Measurements from ENCODE around the gene PACS2.

Gene PACS2

DNA sequence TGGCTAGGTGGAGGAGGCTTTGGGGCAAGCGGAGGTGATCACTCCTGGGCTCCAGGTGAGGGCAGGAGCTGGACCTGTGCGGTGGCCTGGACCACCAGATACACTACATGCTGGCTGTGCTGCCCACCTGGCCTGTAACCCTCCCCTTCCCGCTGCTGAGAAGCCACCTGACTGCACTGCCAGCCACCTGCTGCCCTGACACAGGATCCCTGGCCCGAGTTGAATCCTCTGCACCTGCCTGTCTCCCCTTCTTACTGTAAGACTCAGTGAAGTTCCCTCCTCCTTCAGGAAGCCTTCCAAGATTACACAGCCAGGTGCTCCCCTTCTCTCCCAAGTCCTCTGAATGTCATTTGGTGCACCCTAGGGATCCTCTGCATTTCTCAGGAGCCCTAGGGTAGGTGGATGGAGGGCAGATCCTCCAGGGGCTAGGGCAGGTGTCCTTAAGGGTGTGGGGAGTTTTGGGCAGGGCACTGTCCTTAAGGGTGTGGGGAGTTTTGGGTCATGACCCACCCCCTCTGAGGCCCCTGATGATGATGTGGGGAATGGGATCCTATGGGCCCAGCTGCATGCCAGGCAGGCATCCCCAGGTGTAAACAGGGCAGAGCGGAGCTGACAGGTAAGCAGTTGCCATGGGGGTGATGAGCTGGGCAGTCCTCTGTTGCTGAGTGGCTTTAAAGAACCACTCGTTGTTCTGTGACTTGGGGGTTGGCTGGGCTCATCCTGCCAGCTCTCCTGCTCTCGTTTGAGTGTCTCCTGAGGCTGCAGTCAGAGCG is 98.4 kb downstream of the PACS2 start:
- TF ChIP-seq, protein P1, sequence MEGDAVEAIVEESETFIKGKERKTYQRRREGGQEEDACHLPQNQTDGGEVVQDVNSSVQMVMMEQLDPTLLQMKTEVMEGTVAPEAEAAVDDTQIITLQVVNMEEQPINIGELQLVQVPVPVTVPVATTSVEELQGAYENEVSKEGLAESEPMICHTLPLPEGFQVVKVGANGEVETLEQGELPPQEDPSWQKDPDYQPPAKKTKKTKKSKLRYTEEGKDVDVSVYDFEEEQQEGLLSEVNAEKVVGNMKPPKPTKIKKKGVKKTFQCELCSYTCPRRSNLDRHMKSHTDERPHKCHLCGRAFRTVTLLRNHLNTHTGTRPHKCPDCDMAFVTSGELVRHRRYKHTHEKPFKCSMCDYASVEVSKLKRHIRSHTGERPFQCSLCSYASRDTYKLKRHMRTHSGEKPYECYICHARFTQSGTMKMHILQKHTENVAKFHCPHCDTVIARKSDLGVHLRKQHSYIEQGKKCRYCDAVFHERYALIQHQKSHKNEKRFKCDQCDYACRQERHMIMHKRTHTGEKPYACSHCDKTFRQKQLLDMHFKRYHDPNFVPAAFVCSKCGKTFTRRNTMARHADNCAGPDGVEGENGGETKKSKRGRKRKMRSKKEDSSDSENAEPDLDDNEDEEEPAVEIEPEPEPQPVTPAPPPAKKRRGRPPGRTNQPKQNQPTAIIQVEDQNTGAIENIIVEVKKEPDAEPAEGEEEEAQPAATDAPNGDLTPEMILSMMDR (IDR thresholded peaks at IDR 0.05; ENCODE audit: insufficient read depth, low read length, missing control alignments), result no peak
- ChIA-PET CTCF (interaction anchor here (1.1 to 1.9 kb wide), 3 partner anchors 10 to 77 kb away, joined by 3 to 9 read pairs (median 3); no protein-coding TSS in a partner anchor), POLR2A (no interaction called here)
- DNase-seq (ENCODE audit: low read depth, low spot score), result no peak
- H3K4me3 ChIP-seq (ENCODE audit: low read depth, low read length), result no peak overlapping the region

DNA sequence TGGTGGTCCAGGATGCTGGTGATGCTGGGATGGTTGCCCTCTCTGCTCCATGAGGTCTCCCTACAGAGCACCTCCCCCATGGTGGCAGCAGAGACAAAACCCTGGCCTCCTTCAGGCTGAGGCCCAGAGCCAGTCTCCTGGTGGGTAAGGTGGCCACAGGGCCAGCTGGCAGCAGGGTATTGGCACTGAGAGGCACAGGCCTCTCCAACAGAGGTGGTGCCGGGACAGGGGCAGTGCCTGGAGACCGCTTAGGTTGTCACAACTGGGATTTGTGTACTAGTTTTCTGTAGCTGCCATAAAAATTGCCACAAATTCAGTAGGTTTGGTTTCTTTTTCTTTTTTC is 99.0 kb downstream of the PACS2 start:
- TF ChIP-seq, protein P1 (IDR thresholded peaks at IDR 0.05; ENCODE audit: insufficient read depth, low read length, missing control alignments), result no peak
- ChIA-PET POLR2A (no interaction called here), CTCF (interaction anchor here (1.1 to 1.9 kb wide), 3 partner anchors 10 to 76 kb away, joined by 3 to 9 read pairs (median 3); no protein-coding TSS in a partner anchor)
- no peak for DNase-seq (ENCODE audit: low read depth, low spot score)
- H3K4me3 ChIP-seq (ENCODE audit: low read depth, low read length), result no peak overlapping the region

DNA sequence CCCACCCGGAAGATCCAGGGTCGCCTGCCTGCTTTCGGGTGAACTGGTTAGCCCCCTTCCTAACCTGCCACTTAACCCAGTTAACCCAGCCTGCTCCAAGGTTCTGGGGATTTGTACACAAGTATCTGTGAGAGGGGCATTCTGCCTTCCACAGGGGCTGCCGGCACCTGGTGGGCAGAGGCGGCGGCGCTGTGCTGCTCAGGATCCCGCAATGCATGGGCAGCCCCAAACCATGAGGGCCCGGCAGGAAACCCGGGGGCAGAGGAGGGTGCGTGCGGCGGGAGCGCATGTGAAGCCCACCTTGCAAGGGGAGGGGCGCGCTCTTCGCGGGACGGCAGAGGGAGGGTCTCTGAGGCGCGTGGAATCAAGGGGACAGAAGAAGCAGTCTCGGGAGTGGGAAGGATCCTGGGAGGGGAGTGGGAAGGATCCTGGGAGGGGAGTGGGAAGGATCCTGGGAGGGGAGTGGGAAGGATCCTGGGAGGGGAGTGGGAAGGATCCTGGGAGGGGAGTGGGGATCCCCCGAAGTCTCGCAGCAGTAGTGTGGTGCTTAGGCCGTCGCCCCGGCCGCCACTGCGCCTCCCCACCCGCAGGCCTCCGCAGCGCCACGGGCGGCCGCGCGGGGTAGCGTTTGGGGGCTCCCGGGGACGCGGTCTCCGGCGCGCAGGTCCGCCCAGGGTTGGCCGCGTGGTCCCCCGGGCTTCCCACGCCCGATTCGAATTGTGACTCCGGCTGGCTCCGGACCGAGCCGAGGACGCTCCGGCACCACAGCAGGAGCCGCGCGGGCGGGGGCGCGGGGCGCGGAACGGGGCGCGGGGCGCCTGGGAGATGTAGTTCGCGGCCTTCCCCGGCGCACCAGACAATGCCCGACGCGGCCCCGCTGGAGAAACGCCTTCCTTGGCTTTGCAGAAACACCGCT is 100.2 kb downstream of the PACS2 start:
- CTCF ChIA-PET, result interaction anchor here (0.7 to 2.4 kb wide), 10 partner anchors 8 to 75 kb away, joined by 3 to 12 read pairs (median 3); partner anchors contain the start of gene TEX22
- TF ChIP-seq, protein P1 (IDR thresholded peaks at IDR 0.05; ENCODE audit: insufficient read depth, low read length, missing control alignments), result peak; percentile 66
- H3K4me3 ChIP-seq (ENCODE audit: low read depth, low read length), result peak overlapping the region; percentile 52
- POLR2A ChIA-PET, result no interaction called here
- no peak for DNase-seq (ENCODE audit: low read depth, low spot score)

DNA sequence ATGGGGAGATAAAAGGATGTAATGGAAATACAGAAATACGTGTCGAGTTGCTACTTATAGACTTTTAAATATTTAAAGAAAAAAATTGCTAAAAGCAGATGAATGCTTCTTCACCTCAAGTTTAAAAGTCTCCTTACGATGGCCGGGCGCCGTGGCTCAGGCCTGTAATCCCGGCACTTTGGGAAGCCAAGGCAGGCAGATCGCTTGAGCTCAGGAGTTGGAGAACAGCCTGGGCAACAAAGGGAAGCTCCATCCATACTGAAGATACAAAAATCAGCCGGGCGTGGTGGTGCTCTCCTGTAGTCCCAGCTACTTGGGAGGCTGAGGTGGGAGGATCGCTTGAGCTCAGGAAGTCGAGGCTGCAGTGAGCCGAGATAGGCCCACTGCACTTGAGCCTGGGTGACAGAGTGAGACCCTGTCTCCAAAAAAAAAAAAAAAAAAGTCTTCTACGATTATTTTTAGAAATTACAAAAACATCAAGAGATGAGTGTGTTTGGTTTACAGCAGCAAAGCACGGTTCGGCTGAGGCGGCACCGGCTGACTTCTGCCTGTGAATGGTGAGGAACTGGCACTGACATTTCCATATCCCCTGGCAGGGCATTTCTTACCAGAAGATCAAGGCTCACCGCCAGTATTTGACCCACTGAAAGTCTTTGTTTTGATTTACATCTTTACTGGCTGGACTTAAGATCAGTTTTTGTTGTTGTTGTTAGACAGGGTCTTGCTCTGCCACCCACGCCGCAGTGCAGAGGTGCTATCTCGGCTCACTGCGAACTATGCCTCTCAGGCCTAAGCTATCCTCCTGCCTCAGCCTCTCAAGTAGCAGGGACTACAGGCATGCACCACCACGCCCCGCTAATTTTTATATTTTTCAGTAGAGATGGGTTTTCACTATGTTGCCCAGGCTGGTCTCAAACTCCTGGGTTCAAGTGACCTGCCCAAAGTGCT is 101.2 kb downstream of the PACS2 start:
- TF ChIP-seq, protein P1 (IDR thresholded peaks at IDR 0.05; ENCODE audit: insufficient read depth, low read length, missing control alignments), result no peak
- H3K4me3 ChIP-seq (ENCODE audit: low read depth, low read length), result peak overlapping the region; percentile 52
- CTCF ChIA-PET, result interaction anchor here (0.7 to 2.4 kb wide), 10 partner anchors 9 to 117 kb away, joined by 3 to 12 read pairs (median 3); partner anchors contain the start of gene TEX22
- POLR2A ChIA-PET, result no interaction called here
- DNase-seq (ENCODE audit: low read depth, low spot score), result no peak

DNA sequence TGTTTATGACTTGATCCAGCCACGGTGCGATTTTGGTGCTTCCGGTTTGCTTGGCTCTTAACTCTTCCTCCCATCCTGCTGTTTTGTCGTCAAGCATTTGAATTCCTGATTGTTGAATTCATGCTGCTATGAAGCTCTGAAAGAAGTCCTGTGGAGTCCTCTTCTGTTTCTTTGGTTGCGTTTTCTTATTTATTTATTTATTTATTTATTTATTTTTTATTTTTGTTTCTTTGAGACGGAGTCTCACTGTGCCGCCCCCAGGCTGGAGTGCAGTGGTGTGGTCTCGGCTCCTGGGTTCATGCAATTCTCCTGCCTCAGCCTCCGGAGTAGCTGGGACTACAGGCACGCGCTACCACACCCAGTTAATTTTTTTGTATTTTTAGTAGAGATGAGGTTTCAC is 102.1 kb downstream of the PACS2 start:
- CTCF ChIA-PET, result interaction anchor here (1.0 to 2.4 kb wide), 3 partner anchors 64 to 116 kb away, joined by 3 to 12 read pairs (median 7); no protein-coding TSS in a partner anchor
- DNase-seq (ENCODE audit: low read depth, low spot score), result no peak
- H3K4me3 ChIP-seq (ENCODE audit: low read depth, low read length), result no peak overlapping the region
- POLR2A ChIA-PET, result no interaction called here
- TF ChIP-seq, protein P1 (IDR thresholded peaks at IDR 0.05; ENCODE audit: insufficient read depth, low read length, missing control alignments), result no peak
